Skeletal muscle tissue (tissue), 4 donors: ENCODE results near the gene PROX1. TPM values are rescaled to one million over a fixed set of nuclear protein-coding genes. Genes with fewer than 3 reads are reported as not detected.
"Not testable (repeated sequence)": the region's sequence is repeated elsewhere in the genome, so short reads cannot be mapped to it uniquely, and the experiment has no call there.

Source experiments
- H3K27ac ChIP-seq: one replicate; pipeline ENCODE4 v1.7.0; 2013; ENCODE audit warnings: mild to moderate bottlenecking, low read depth, low read length, inconsistent platforms
- H3K27me3 ChIP-seq, 3 donors: one replicate each; pipeline ENCODE4 v1.7.0; 2013; ENCODE audit warnings: low read length in 3 of 3; ENCODE audit not compliant: control insufficient read depth in 3 of 3, insufficient read depth in 3 of 3
- H3K36me3 ChIP-seq, 3 donors: one replicate each; pipeline ENCODE4 v1.7.0; 2013; ENCODE audit warnings: low read length in 3 of 3; ENCODE audit not compliant: control insufficient read depth in 3 of 3, insufficient read depth in 3 of 3
- H3K4me1 ChIP-seq, 3 donors: one replicate each; pipeline ENCODE4 v1.7.0; 2013; ENCODE audit warnings: low read length in 3 of 3, mild to moderate bottlenecking in 3 of 3; ENCODE audit not compliant: control insufficient read depth in 3 of 3, insufficient read depth in 3 of 3
- H3K4me3 ChIP-seq, 3 donors: one replicate each; pipeline ENCODE4 v1.7.0; 2013; ENCODE audit warnings: low read length in 3 of 3
- H3K9ac ChIP-seq, 3 donors: one replicate each; pipeline ENCODE4 v1.7.0; 2013; ENCODE audit warnings: low read length in 3 of 3, mild to moderate bottlenecking in 3 of 3, moderate library complexity in 2 of 3, low read depth in 1 of 3
- H3K9me3 ChIP-seq, 3 donors: one replicate each; pipeline ENCODE4 v1.7.0; 2013; ENCODE audit warnings: low read length in 3 of 3; ENCODE audit not compliant: control insufficient read depth in 3 of 3
- total RNA-seq: library from RNA; depleted of rRNA; stranded (reverse); fragments of >200 nt; gene quantifications from one replicate; pipeline ENCODE4 v1.2.3, GENCODE V29; 2014
- donor health status: Osteomylitis.

Gene PROX1
- total RNA-seq, 1 donor from 2014 or later: 6.3 TPM

DNA sequence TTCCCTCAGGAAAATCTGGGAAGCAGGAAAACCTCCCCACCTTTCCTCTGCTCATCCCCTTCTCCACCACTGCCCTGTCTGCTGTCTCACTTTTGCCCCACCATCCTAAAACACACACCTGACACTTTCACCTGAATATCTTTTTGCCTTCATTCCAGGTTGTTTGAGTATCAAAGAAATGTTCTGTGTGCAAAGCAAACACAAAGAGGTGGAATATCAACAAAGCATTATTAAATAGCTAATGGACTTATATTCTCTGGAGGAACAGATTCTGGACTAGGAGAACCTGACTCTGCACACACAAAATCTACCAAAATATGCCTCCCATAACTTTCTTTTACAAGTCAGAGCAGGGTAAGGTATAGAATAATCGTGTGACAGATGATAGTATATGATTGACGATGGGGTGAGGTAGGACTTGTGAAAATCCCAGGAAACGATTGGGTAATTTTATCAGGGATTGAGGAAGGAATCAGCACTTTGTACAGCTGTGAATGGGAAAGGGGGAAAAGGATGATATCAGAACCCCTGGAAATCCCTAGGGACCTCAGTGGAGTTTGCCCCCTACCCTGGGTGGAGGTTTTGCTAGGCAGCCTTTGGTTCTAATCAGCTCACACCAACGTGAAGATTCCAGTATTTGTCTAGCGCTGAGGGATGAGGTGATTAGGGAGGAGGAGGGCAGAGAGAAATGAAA lies 87.7 kb downstream of the PROX1 start:
- Histone ChIP-seq H3K9me3 (no peaks in the 10 kb centered on the region), H3K4me3 (no peak overlapping the region), H3K27ac (no peak overlapping the region), H3K9ac (no peak overlapping the region), H3K27me3 (peaks cover 5 to 7% (median 5%) of the 10 kb centered on the region in 3 donors), H3K4me1 (peaks cover 0 to 10% (median 0%) of the 10 kb centered on the region in 3 donors), H3K36me3 (no peaks in the 10 kb centered on the region)

DNA sequence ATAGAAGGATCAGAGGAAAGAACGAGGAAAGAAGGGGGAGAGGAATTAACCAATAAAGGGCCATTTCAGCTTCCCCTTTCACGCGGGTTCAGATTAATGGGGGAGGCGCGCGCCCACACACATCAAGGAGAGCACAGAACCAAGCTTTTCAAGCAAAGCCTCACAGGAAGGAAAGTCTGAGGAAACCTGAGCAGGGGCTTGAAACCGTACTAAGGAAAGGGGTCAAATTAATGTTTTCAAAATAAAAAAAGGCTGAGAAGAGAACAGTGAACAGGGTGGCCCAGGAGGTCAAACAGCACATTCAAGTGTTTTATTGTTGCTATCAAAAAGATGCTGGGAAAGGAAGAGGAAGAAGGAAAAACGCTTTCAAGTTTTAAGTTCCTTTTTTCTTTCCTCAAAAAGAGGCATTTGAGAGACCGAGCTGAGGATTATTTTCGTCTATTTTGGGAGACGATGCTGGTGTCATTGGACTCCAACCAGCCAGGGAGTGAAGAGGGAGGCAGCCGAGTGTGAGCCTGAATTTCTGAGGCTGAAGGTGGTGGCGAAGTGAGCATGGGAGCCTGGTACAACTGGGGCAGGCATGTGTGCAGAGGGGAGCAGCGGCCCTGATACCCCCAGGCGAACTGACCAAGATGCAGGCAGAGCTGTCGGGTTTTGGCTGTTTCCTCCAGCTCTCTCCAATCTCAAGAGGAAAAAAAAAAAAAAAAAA lies 88.4 kb downstream of the PROX1 start:
- Histone ChIP-seq H3K9me3 (no peaks in the 10 kb centered on the region), H3K4me1 (peaks cover 0 to 10% (median 0%) of the 10 kb centered on the region in 3 donors), H3K36me3 (no peaks in the 10 kb centered on the region), H3K9ac (no peak overlapping the region), H3K4me3 (no peak overlapping the region), H3K27ac (no peak overlapping the region), H3K27me3 (peaks cover 5 to 7% (median 5%) of the 10 kb centered on the region in 3 donors)

DNA sequence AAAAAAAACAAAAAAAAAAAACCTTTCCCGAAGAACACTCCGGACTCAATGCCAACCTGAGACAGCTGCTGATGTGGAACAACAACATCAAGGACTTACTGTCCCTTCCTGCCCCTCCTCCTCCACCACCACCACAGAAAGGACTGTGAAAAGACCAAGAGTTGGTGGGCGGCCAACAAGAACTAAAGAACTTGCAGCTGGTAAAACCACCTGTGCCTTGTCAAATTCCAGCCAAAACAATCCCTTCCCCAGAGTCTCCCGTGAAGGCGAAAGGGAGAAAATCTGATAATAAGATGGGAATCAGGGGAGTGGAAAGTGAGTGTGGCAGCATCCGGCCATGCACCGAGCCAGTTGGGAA lies 88.9 kb downstream of the PROX1 start:
- H3K4me3 ChIP-seq: no peak overlapping the region
- no peaks in the 10 kb centered on the region for H3K9me3 ChIP-seq
- H3K9ac ChIP-seq: no peak overlapping the region
- no peak overlapping the region for H3K27ac ChIP-seq
- H3K36me3 ChIP-seq: no peaks in the 10 kb centered on the region
- H3K27me3 ChIP-seq: peaks cover 5 to 7% (median 5%) of the 10 kb centered on the region in 3 donors
- H3K4me1 ChIP-seq: peaks cover 0 to 10% (median 0%) of the 10 kb centered on the region in 3 donors

DNA sequence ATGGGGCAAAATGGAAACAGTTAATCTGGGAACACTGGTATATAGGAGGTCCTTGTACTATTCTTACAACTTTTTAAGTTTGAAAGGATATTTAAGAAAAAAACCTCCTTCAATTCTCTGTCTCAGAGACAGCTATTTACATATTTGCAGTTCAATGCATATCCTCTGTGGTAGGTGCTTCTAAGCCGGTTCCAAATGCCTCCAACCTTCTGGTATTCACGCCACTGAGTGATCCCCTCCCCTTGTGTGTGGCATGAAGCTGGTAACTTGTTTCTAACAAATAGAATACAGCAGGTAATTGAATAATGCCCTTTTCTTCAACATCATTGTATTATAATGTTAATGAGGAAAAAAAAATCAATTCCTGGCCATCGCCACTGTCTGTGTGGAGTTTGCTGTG lies 91.2 kb downstream of the PROX1 start:
- no peaks in the 10 kb centered on the region for H3K9me3 ChIP-seq
- no peak overlapping the region for H3K4me3 ChIP-seq
- no peaks in the 10 kb centered on the region for H3K36me3 ChIP-seq
- peaks cover 3 to 5% (median 5%) of the 10 kb centered on the region in 3 donors for H3K27me3 ChIP-seq
- H3K9ac ChIP-seq: no peak overlapping the region
- peaks cover 0 to 9% (median 0%) of the 10 kb centered on the region in 3 donors for H3K4me1 ChIP-seq
- no peak overlapping the region for H3K27ac ChIP-seq

DNA sequence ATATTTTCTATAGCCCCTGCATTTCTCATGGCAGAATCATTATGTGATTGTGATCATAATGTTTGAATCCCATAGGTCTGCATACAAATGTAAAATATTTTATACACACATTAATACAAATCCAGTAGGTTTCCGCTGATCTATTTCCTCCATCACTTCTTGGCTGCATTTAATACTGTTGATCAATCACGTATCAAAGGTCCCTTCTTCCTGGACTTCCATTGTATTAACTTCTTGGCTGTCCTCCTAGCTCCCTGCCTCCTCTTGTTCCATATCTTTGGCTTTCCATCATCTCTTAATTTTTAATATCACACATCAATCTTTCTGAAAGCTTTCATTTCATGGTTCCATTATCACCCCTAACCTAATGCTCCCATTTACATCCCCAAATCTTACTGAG lies 97.6 kb downstream of the PROX1 start:
- Histone ChIP-seq H3K36me3 (no peaks in the 10 kb centered on the region), H3K4me3 (no peak overlapping the region), H3K27me3 (no peaks in the 10 kb centered on the region), H3K27ac (no peak overlapping the region), H3K4me1 (no peaks in the 10 kb centered on the region), H3K9me3 (no peaks in the 10 kb centered on the region), H3K9ac (no peak overlapping the region)

DNA sequence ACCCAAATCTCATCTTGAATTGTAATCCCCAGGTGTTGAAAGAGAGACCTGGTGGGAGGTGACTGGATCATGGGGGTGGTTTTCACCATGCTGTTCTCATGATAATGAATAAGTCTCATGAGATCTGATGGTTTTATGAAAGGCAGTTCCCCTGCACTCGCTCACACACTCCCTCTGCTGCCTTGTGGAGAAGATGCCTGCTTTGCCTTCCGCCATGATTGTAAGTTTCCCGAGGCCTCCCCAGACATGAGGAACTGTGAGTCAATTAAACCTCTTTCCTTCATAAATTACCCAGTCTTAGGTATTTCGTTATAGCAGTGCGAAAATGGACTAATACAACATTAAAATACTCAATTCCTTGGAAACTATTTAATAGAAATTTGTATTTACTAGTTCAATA lies 99.2 kb downstream of the PROX1 start:
- no peaks in the 10 kb centered on the region for H3K4me1 ChIP-seq
- no peak overlapping the region for H3K9ac ChIP-seq
- H3K9me3 ChIP-seq: no peaks in the 10 kb centered on the region
- H3K27me3 ChIP-seq: no peaks in the 10 kb centered on the region
- no peak overlapping the region for H3K4me3 ChIP-seq
- H3K27ac ChIP-seq: no peak overlapping the region
- H3K36me3 ChIP-seq: no peaks in the 10 kb centered on the region

DNA sequence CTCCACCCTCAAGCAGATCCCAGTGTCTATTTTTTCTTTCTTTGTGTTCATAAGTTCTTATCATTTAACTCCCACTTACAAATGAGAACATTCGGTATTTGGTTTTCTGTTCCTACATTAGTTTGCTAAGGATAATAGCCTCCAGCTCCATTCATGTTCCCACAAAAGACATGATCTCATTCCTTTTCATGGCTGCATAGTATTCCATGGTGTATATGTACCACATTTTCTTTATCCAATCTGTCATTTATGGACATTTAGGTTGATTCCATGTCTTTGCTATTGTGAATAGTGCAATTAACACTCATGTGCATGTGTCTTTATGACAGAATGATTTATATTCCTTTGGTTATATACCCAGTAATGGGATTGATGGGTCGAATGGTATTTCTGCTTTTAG lies 101.2 kb downstream of the PROX1 start:
- not testable (repeated sequence) for H3K4me1 ChIP-seq, H3K9me3 ChIP-seq, H3K9ac ChIP-seq, H3K27ac ChIP-seq, H3K36me3 ChIP-seq, H3K4me3 ChIP-seq, H3K27me3 ChIP-seq
